DMS53 treated with DMSO at 0.1 percent for 48 hours (cell line): ENCODE results near the gene UBE3C.
A peak's percentile ranks its signal among the peaks of the same experiment; 100 is the strongest.

Experiments
- DNase-seq: peaks from one replicate; lab custom pipeline; 2025; ENCODE audit not compliant: unreplicated experiment; lab: John Stamatoyannopoulos, UW

Gene UBE3C

GRCh38 chr7:157282141-157282801 lies 143.5 kb downstream of the UBE3C start:
- no peak for DNase-seq

- DNase-seq = no peak
Measured at GRCh38 chr7:157284229-157285014, 145.7 kb downstream of the UBE3C start.

- DNase-seq = no peak
Measured at GRCh38 chr7:157291404-157292080, 152.8 kb downstream of the UBE3C start.

- no peak for DNase-seq
Measured at GRCh38 chr7:157292258-157292657, 153.5 kb downstream of the UBE3C start.

GRCh38 chr7:157292770-157293412 lies 154.2 kb downstream of the UBE3C start:
- no peak for DNase-seq

GRCh38 chr7:157293413-157293788 lies 154.7 kb downstream of the UBE3C start:
- no peak for DNase-seq

- DNase-seq = no peak
Measured at GRCh38 chr7:157294773-157295172, 156.0 kb downstream of the UBE3C start.

GRCh38 chr7:157295338-157295737 lies 156.6 kb downstream of the UBE3C start:
- no peak for DNase-seq

- DNase-seq = no peak
Measured at GRCh38 chr7:157297185-157297584, 158.5 kb downstream of the UBE3C start.

- DNase-seq = no peak
Measured at GRCh38 chr7:157299317-157299612, 160.5 kb downstream of the UBE3C start.

GRCh38 chr7:157299613-157300368 lies 161.1 kb downstream of the UBE3C start:
- peak; percentile 14 for DNase-seq

- DNase-seq = no peak
Measured at GRCh38 chr7:157300369-157300825, 161.7 kb downstream of the UBE3C start.

- DNase-seq = no peak
Measured at GRCh38 chr7:157301610-157302120, 162.9 kb downstream of the UBE3C start.

- no peak for DNase-seq
Measured at GRCh38 chr7:157306846-157307838, 168.4 kb downstream of the UBE3C start.

- DNase-seq = no peak
Measured at GRCh38 chr7:157309988-157310668, 171.4 kb downstream of the UBE3C start.

- no peak for DNase-seq
Measured at GRCh38 chr7:157310676-157311185, 172.0 kb downstream of the UBE3C start.

- no peak for DNase-seq
Measured at GRCh38 chr7:157312941-157313340, 174.2 kb downstream of the UBE3C start.

GRCh38 chr7:157313645-157314044 lies 174.9 kb downstream of the UBE3C start:
- DNase-seq = no peak
